GM19463 (cell line): ENCODE data around the gene ABCD4.
A peak's percentile ranks its signal among the peaks of the same experiment; 100 is the strongest.
"Not testable (repeated sequence)": the region's sequence is repeated elsewhere in the genome, so short reads cannot be mapped to it uniquely, and the experiment has no call there.

Experiments used
- ATAC-seq: cut with Tn5 transposase; IDR thresholded peaks from one replicate; pipeline ENCODE4 v1.9.1; 2021; ENCODE audit warnings: mild to moderate bottlenecking, moderate library complexity; ENCODE audit not compliant: unreplicated experiment

ABCD4 gene

GRCh38 chr14:74302152-74302628 is 544 bp downstream of the ABCD4 start:
- peak; percentile 40 for ATAC-seq

- no peak for ATAC-seq
Observed at GRCh38 chr14:74301594-74302151, 1.1 kb downstream of the ABCD4 start.

GRCh38 chr14:74299061-74299545 is 3.6 kb downstream of the ABCD4 start:
- no peak for ATAC-seq

GRCh38 chr14:74297986-74298385 is 4.7 kb downstream of the ABCD4 start:
- no peak for ATAC-seq

GRCh38 chr14:74296037-74296467 is 6.7 kb downstream of the ABCD4 start:
- no peak for ATAC-seq

GRCh38 chr14:74293606-74294005 is 9.1 kb downstream of the ABCD4 start:
- ATAC-seq: no peak

GRCh38 chr14:74292061-74292460 is 10.7 kb downstream of the ABCD4 start:
- ATAC-seq: no peak

GRCh38 chr14:74290415-74290814 is 12.3 kb downstream of the ABCD4 start:
- no peak for ATAC-seq

- no peak for ATAC-seq
Observed at GRCh38 chr14:74289801-74290200, 12.9 kb downstream of the ABCD4 start.

- no peak for ATAC-seq
Observed at GRCh38 chr14:74286736-74287135, 16.0 kb downstream of the ABCD4 start.

GRCh38 chr14:74281069-74281468 is 21.7 kb downstream of the ABCD4 start:
- no peak for ATAC-seq

- no peak for ATAC-seq
Observed at GRCh38 chr14:74278080-74278479, 24.7 kb downstream of the ABCD4 start.

- no peak for ATAC-seq
Observed at GRCh38 chr14:74275241-74275841, 27.4 kb downstream of the ABCD4 start.

- no peak for ATAC-seq
Observed at GRCh38 chr14:74271365-74271764, 31.4 kb downstream of the ABCD4 start.

- ATAC-seq: not testable (repeated sequence)
Observed at GRCh38 chr14:74270382-74271177, 32.2 kb downstream of the ABCD4 start.

GRCh38 chr14:74267588-74267987 is 35.1 kb downstream of the ABCD4 start:
- ATAC-seq: no peak

GRCh38 chr14:74265301-74265965 is 37.3 kb downstream of the ABCD4 start:
- no peak for ATAC-seq

GRCh38 chr14:74263921-74264320 is 38.8 kb downstream of the ABCD4 start:
- no peak for ATAC-seq

GRCh38 chr14:74263181-74263580 is 39.6 kb downstream of the ABCD4 start:
- no peak for ATAC-seq

GRCh38 chr14:74262076-74262475 is 40.7 kb downstream of the ABCD4 start:
- ATAC-seq: no peak

- ATAC-seq: no peak
Observed at GRCh38 chr14:74261288-74261687, 41.4 kb downstream of the ABCD4 start.
